Measurements from ENCODE around the gene GRIK1. TPM values are rescaled to one million over a fixed set of nuclear protein-coding genes. Genes with fewer than 3 reads are reported as not detected.

Gene GRIK1
- total RNA-seq, 2 donors from 2014 or later, result 0.11 TPM; not detected in 1

GRCh38 chr21:29730281-29730680, 209.5 kb downstream of the GRIK1 start:
- no peaks in the 10 kb centered on the region for H3K36me3 ChIP-seq
- H3K27ac ChIP-seq, result no peak overlapping the region
- no peaks in the 10 kb centered on the region for H3K4me1 ChIP-seq
- intact Hi-C loops (cut with DNase I), result no loop called here
- H3K27me3 ChIP-seq, result no peaks in the 10 kb centered on the region
- no peak for TF ChIP-seq CTCF (IDR thresholded peaks at IDR 0.05)
- DNase-seq, result no peak
- H3K9ac ChIP-seq (ENCODE audit: low read depth in 2 of 2, low read length in 2 of 2), result no peak overlapping the region
- no peak overlapping the region for H3K4me3 ChIP-seq
- no peaks in the 10 kb centered on the region for H3K9me3 ChIP-seq

GRCh38 chr21:29726044-29726443, 213.8 kb downstream of the GRIK1 start:
- Histone ChIP-seq H3K4me3 (no peak overlapping the region), H3K9me3 (no peaks in the 10 kb centered on the region), H3K36me3 (no peaks in the 10 kb centered on the region), H3K9ac (ENCODE audit: low read depth in 2 of 2, low read length in 2 of 2) (no peak overlapping the region), H3K27me3 (no peaks in the 10 kb centered on the region), H3K4me1 (no peaks in the 10 kb centered on the region), H3K27ac (no peak overlapping the region)
- no peak for TF ChIP-seq CTCF (IDR thresholded peaks at IDR 0.05)
- DNase-seq, result no peak
- intact Hi-C loops (cut with DNase I), result no loop called here

- no peak overlapping the region for H3K4me3 ChIP-seq
- TF ChIP-seq CTCF (IDR thresholded peaks at IDR 0.05), result no peak
- no peaks in the 10 kb centered on the region for H3K4me1 ChIP-seq
- DNase-seq, result no peak
- H3K27me3 ChIP-seq, result no peaks in the 10 kb centered on the region
- intact Hi-C loops (cut with DNase I), result no loop called here
- peak overlapping the region; percentile 41 for H3K27ac ChIP-seq
- no peaks in the 10 kb centered on the region for H3K9me3 ChIP-seq
- no peaks in the 10 kb centered on the region for H3K36me3 ChIP-seq
- no peak overlapping the region for H3K9ac ChIP-seq (ENCODE audit: low read depth in 2 of 2, low read length in 2 of 2)
Observed at GRCh38 chr21:29725025-29725736, 214.6 kb downstream of the GRIK1 start.

GRCh38 chr21:29721964-29722363, 217.8 kb downstream of the GRIK1 start:
- no peak for DNase-seq
- no peaks in the 10 kb centered on the region for H3K36me3 ChIP-seq
- no peak overlapping the region for H3K9ac ChIP-seq (ENCODE audit: low read depth in 2 of 2, low read length in 2 of 2)
- no peak overlapping the region for H3K27ac ChIP-seq
- intact Hi-C loops (cut with DNase I), result no loop called here
- no peaks in the 10 kb centered on the region for H3K9me3 ChIP-seq
- TF ChIP-seq CTCF (IDR thresholded peaks at IDR 0.05), result no peak
- no peaks in the 10 kb centered on the region for H3K4me1 ChIP-seq
- no peaks in the 10 kb centered on the region for H3K27me3 ChIP-seq
- H3K4me3 ChIP-seq, result no peak overlapping the region

- H3K36me3 ChIP-seq, result no peaks in the 10 kb centered on the region
- no peak overlapping the region for H3K4me3 ChIP-seq
- no peak for TF ChIP-seq CTCF (IDR thresholded peaks at IDR 0.05)
- intact Hi-C loops (cut with DNase I), result no loop called here
- no peak overlapping the region for H3K27ac ChIP-seq
- H3K4me1 ChIP-seq, result no peaks in the 10 kb centered on the region
- no peaks in the 10 kb centered on the region for H3K9me3 ChIP-seq
- H3K9ac ChIP-seq (ENCODE audit: low read depth in 2 of 2, low read length in 2 of 2), result no peak overlapping the region
- no peak for DNase-seq
- H3K27me3 ChIP-seq, result no peaks in the 10 kb centered on the region
Observed at GRCh38 chr21:29721221-29721620, 218.6 kb downstream of the GRIK1 start.

Data from colonic mucosa (tissue), 4 donors.